ENCODE measurements around the gene CTDP1. TPM values are rescaled to one million over a fixed set of nuclear protein-coding genes. Genes with fewer than 3 reads are reported as not detected.

The CTDP1 gene
- total and polyA plus RNA-seq, 9 of the 15 experiments (the other 6 are each of a cell fraction or from before 2014, with no cell fraction given), result 0.07 to 19.2 (median 4.0) TPM

DNA sequence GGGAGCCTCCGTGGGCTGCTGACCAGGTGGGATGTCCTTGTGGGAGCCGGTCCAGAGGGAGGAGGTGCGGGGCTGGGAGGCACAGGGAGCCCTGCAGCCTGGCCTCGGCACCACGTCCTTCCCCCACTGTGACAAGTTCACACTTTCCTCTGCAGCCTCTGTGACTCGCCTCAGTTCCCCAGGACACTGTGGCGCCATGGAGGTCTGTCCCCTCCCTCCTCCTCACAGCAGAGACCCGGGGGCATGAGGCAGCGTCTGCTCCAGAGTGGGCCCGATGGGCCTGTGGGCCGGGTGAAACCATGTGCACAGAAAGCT, 90.9 kb downstream of the CTDP1 start (continued):
- TF ChIP-seq, protein P1, sequence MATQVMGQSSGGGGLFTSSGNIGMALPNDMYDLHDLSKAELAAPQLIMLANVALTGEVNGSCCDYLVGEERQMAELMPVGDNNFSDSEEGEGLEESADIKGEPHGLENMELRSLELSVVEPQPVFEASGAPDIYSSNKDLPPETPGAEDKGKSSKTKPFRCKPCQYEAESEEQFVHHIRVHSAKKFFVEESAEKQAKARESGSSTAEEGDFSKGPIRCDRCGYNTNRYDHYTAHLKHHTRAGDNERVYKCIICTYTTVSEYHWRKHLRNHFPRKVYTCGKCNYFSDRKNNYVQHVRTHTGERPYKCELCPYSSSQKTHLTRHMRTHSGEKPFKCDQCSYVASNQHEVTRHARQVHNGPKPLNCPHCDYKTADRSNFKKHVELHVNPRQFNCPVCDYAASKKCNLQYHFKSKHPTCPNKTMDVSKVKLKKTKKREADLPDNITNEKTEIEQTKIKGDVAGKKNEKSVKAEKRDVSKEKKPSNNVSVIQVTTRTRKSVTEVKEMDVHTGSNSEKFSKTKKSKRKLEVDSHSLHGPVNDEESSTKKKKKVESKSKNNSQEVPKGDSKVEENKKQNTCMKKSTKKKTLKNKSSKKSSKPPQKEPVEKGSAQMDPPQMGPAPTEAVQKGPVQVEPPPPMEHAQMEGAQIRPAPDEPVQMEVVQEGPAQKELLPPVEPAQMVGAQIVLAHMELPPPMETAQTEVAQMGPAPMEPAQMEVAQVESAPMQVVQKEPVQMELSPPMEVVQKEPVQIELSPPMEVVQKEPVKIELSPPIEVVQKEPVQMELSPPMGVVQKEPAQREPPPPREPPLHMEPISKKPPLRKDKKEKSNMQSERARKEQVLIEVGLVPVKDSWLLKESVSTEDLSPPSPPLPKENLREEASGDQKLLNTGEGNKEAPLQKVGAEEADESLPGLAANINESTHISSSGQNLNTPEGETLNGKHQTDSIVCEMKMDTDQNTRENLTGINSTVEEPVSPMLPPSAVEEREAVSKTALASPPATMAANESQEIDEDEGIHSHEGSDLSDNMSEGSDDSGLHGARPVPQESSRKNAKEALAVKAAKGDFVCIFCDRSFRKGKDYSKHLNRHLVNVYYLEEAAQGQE (IDR thresholded peaks at IDR 0.05; ENCODE audit: borderline replicate concordance), result no peak
- TF ChIP-seq, protein P1 (CRISPR knock-in tag; IDR thresholded peaks at IDR 0.05; ENCODE audit: low read depth), result no peak
- TF ChIP-seq, protein P2, sequence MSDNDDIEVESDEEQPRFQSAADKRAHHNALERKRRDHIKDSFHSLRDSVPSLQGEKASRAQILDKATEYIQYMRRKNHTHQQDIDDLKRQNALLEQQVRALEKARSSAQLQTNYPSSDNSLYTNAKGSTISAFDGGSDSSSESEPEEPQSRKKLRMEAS (CRISPR knock-in tag; IDR thresholded peaks at IDR 0.05), result no peak
- TF ChIP-seq HIVEP1 (CRISPR knock-in tag; IDR thresholded peaks at IDR 0.05) (no peak), SP2 (IDR thresholded peaks at IDR 0.05; ENCODE audit: extremely low read depth, low read depth, low read length, poor library complexity, severe bottlenecking) (no peak), SNRNP70 (optimal IDR thresholded peaks at IDR 0.05; ENCODE audit: low read depth, low read length) (no peak), NCOA6 (IDR thresholded peaks at IDR 0.05) (no peak), BACH1 (tag; IDR thresholded peaks at IDR 0.05) (no peak)
- TF ChIP-seq, protein P3, sequence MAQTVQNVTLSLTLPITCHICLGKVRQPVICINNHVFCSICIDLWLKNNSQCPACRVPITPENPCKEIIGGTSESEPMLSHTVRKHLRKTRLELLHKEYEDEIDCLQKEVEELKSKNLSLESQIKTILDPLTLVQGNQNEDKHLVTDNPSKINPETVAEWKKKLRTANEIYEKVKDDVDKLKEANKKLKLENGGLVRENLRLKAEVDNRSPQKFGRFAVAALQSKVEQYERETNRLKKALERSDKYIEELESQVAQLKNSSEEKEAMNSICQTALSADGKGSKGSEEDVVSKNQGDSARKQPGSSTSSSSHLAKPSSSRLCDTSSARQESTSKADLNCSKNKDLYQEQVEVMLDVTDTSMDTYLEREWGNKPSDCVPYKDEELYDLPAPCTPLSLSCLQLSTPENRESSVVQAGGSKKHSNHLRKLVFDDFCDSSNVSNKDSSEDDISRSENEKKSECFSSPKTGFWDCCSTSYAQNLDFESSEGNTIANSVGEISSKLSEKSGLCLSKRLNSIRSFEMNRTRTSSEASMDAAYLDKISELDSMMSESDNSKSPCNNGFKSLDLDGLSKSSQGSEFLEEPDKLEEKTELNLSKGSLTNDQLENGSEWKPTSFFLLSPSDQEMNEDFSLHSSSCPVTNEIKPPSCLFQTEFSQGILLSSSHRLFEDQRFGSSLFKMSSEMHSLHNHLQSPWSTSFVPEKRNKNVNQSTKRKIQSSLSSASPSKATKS (CRISPR knock-in tag; IDR thresholded peaks at IDR 0.05), result no peak
- TF ChIP-seq, protein P4, sequence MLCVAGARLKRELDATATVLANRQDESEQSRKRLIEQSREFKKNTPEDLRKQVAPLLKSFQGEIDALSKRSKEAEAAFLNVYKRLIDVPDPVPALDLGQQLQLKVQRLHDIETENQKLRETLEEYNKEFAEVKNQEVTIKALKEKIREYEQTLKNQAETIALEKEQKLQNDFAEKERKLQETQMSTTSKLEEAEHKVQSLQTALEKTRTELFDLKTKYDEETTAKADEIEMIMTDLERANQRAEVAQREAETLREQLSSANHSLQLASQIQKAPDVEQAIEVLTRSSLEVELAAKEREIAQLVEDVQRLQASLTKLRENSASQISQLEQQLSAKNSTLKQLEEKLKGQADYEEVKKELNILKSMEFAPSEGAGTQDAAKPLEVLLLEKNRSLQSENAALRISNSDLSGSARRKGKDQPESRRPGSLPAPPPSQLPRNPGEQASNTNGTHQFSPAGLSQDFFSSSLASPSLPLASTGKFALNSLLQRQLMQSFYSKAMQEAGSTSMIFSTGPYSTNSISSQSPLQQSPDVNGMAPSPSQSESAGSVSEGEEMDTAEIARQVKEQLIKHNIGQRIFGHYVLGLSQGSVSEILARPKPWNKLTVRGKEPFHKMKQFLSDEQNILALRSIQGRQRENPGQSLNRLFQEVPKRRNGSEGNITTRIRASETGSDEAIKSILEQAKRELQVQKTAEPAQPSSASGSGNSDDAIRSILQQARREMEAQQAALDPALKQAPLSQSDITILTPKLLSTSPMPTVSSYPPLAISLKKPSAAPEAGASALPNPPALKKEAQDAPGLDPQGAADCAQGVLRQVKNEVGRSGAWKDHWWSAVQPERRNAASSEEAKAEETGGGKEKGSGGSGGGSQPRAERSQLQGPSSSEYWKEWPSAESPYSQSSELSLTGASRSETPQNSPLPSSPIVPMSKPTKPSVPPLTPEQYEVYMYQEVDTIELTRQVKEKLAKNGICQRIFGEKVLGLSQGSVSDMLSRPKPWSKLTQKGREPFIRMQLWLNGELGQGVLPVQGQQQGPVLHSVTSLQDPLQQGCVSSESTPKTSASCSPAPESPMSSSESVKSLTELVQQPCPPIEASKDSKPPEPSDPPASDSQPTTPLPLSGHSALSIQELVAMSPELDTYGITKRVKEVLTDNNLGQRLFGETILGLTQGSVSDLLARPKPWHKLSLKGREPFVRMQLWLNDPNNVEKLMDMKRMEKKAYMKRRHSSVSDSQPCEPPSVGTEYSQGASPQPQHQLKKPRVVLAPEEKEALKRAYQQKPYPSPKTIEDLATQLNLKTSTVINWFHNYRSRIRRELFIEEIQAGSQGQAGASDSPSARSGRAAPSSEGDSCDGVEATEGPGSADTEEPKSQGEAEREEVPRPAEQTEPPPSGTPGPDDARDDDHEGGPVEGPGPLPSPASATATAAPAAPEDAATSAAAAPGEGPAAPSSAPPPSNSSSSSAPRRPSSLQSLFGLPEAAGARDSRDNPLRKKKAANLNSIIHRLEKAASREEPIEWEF (CRISPR knock-in tag; IDR thresholded peaks at IDR 0.05), result no peak
